Epithelial cell of proximal tubule (primary cell): Measurements from ENCODE around the gene CDCP2. TPM values are rescaled to one million over a fixed set of nuclear protein-coding genes. Genes with fewer than 3 reads are reported as not detected.
"Not testable (repeated sequence)": the region's sequence is repeated elsewhere in the genome, so short reads cannot be mapped to it uniquely, and the experiment has no call there.

Experiments used
- DNase-seq: peaks from one replicate; pipeline ENCODE4 v3.0.0-alpha.2; 2011; ENCODE audit warnings: low read depth
- H3K4me3 ChIP-seq: 2 replicates; pipeline ENCODE4 v1.5.1; 2011; ENCODE audit warnings: low read depth, mild to moderate bottlenecking, low read length
- total RNA-seq: library from RNA; depleted of rRNA; stranded (reverse); fragments of >200 nt; gene quantifications from 2 replicates; pipeline ENCODE4 v1.2.3, GENCODE V29; 2015
- TF ChIP-seq, protein P1 (sequence below): conservative IDR thresholded peaks from 2 replicates; pipeline ENCODE4 v1.5.1; 2012; ENCODE audit warnings: low read depth, mild to moderate bottlenecking, low read length

The CDCP2 gene
- total RNA-seq, 1 donor from 2014 or later, result not detected

- no peak overlapping the region for H3K4me3 ChIP-seq
- TF ChIP-seq, protein P1, sequence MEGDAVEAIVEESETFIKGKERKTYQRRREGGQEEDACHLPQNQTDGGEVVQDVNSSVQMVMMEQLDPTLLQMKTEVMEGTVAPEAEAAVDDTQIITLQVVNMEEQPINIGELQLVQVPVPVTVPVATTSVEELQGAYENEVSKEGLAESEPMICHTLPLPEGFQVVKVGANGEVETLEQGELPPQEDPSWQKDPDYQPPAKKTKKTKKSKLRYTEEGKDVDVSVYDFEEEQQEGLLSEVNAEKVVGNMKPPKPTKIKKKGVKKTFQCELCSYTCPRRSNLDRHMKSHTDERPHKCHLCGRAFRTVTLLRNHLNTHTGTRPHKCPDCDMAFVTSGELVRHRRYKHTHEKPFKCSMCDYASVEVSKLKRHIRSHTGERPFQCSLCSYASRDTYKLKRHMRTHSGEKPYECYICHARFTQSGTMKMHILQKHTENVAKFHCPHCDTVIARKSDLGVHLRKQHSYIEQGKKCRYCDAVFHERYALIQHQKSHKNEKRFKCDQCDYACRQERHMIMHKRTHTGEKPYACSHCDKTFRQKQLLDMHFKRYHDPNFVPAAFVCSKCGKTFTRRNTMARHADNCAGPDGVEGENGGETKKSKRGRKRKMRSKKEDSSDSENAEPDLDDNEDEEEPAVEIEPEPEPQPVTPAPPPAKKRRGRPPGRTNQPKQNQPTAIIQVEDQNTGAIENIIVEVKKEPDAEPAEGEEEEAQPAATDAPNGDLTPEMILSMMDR, result no peak
- DNase-seq, result no peak
These were observed 16.3 kb upstream of the CDCP2 start for GRCh38 chr1:54169068-54169467.

- TF ChIP-seq, protein P1, result no peak
- no peak overlapping the region for H3K4me3 ChIP-seq
- DNase-seq, result no peak
These were observed 15.6 kb upstream of the CDCP2 start for GRCh38 chr1:54168206-54168965.

GRCh38 chr1:54167422-54168139 lies 14.8 kb upstream of the CDCP2 start:
- TF ChIP-seq, protein P1, result no peak
- H3K4me3 ChIP-seq, result no peak overlapping the region
- no peak for DNase-seq

DNA sequence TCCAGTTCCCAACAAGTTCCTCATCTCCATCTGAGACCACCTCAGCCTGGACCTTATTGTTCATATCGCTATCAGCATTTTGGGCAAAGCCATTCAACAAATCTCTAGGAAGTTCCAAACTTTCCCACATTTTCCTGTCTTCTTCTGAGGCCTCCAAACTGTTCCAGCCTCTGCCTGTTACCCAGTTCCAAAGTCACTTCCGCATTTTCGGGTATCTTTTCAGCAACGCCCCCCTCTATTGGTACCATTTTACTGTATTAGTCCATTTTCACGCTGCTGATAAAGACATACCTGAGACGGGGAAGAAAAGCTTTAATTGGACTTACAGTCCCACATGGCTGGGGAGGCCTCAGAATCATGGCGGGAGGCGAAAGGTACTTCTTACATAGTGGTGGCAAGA lies 13.6 kb upstream of the CDCP2 start:
- DNase-seq, H3K4me3 ChIP-seq: not testable (repeated sequence)

DNA sequence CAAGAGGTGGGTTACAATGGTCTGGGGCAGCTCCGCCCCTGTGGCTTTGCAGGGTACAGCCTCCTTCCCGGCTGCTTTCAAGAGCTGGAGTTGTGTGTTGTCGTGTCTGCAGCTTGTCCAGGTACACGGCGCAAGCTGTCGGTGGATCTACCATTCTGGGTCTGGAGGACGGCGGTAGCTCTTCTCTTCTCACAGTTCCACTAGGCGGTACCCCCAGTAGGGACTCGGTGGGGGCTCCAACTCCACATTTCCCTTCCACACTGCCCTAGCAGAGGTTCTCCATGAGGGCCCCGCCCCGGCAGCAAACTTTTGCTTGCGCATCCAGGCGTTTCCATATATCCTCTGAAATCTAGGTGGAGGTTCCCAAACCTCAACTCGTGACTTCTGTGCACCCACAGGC lies 12.3 kb upstream of the CDCP2 start:
- no peak for DNase-seq
- H3K4me3 ChIP-seq, result no peak overlapping the region
- TF ChIP-seq, protein P1, result no peak

DNA sequence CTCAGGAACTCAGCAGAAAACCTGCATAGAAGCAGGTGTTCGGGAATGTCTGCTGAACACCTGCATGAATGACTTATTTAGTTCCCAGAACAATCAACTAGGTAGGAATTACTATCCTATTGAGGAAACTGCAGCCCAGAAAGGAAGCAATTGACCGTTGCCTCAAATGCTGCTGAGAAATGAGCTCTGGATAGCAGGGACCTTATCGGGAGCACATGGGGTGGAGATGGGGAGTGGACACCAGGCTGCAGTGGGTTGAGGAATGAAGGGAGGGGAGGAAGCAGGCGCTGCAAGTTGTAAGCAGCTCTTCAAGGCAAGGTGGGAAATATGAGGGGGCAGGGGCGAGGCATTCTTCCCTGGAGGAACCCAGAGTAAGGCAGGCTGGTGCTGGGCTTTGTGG lies 10.8 kb upstream of the CDCP2 start:
- no peak for DNase-seq
- TF ChIP-seq, protein P1, result no peak
- no peak overlapping the region for H3K4me3 ChIP-seq

GRCh38 chr1:54163051-54163450 lies 10.3 kb upstream of the CDCP2 start:
- DNase-seq, result no peak
- no peak overlapping the region for H3K4me3 ChIP-seq
- TF ChIP-seq, protein P1, result no peak
